Measurements from ENCODE around the gene DCN. TPM values are rescaled to one million over a fixed set of nuclear protein-coding genes. Genes with fewer than 3 reads are reported as not detected.
A peak's percentile ranks its signal among the peaks of the same experiment; 100 is the strongest.

Gene DCN
- total and polyA plus RNA-seq, 8 donors, result 28.9 to 217 (median 51.3) TPM

- FAIRE-seq (no peak), DNase-seq (no peak), ATAC-seq (no peak)
- peaks cover 0 to 5% (median 2%) of the 10 kb centered on the region in 4 donors for H3K27me3 ChIP-seq
- 70 to 84% methylated on average over 3 of the region's 3 CpGs for WGBS, 2 donors
- no peak overlapping the region for H3K4me3 ChIP-seq
- no peak overlapping the region for H3K27ac ChIP-seq
- TF ChIP-seq CTCF (IDR thresholded peaks at IDR 0.05), result no peak
- H3K36me3 ChIP-seq, result no peaks in the 10 kb centered on the region
- no peaks in the 10 kb centered on the region for H3K9me3 ChIP-seq
- H3K4me1 ChIP-seq, result no peaks in the 10 kb centered on the region
- intact Hi-C loops (cut with DNase I), result no loop called here
These were observed 28.5 kb downstream of the DCN start for GRCh38 chr12:91154131-91154530.

- Histone ChIP-seq H3K4me1 (no peaks in the 10 kb centered on the region), H3K9me3 (no peaks in the 10 kb centered on the region), H3K27me3 (peaks cover 0 to under 1% (median 0%) of the 10 kb centered on the region in 4 donors), H3K27ac (no peak overlapping the region), H3K4me3 (no peak overlapping the region), H3K36me3 (no peaks in the 10 kb centered on the region)
- DNase-seq (no peak), ATAC-seq (no peak), FAIRE-seq (no peak)
- intact Hi-C loops (cut with DNase I), result no loop called here
- TF ChIP-seq CTCF (IDR thresholded peaks at IDR 0.05), result no peak
- 66 to 81% methylated on average over 2 of the region's 2 CpGs for WGBS, 2 donors
These were observed 38.6 kb downstream of the DCN start for GRCh38 chr12:91144053-91144452.

GRCh38 chr12:91143206-91143605, 39.4 kb downstream of the DCN start:
- intact Hi-C loops (cut with DNase I), result no loop called here
- no peak for TF ChIP-seq CTCF (IDR thresholded peaks at IDR 0.05)
- DNase-seq (no peak), ATAC-seq (no peak), FAIRE-seq (no peak)
- Histone ChIP-seq H3K9me3 (no peaks in the 10 kb centered on the region), H3K36me3 (no peaks in the 10 kb centered on the region), H3K27ac (no peak overlapping the region), H3K27me3 (no peaks in the 10 kb centered on the region), H3K4me3 (no peak overlapping the region), H3K4me1 (peaks cover 0 to 4% (median 0%) of the 10 kb centered on the region in 3 donors)
- WGBS, 2 donors, result 70 to 75% methylated on average over 3 of the region's 3 CpGs

- Histone ChIP-seq H3K4me3 (no peak overlapping the region), H3K4me1 (peaks cover 0 to 6% (median 0%) of the 10 kb centered on the region in 3 donors), H3K27ac (no peak overlapping the region), H3K9me3 (no peaks in the 10 kb centered on the region), H3K27me3 (no peaks in the 10 kb centered on the region), H3K36me3 (no peaks in the 10 kb centered on the region)
- TF ChIP-seq CTCF (IDR thresholded peaks at IDR 0.05), result no peak
- WGBS, 2 donors, result 53 to 56% methylated on average over 3 of the region's 3 CpGs
- intact Hi-C loops (cut with DNase I), result no loop called here
- ATAC-seq (peak in 2 of 4 donors; percentile 57 to 59), DNase-seq (no peak), FAIRE-seq (no peak)
These were observed 40.4 kb downstream of the DCN start for GRCh38 chr12:91142221-91142631.

- intact Hi-C loops (cut with DNase I), result no loop called here
- H3K27me3 ChIP-seq, result peaks cover 0 to 6% (median 0%) of the 10 kb centered on the region in 4 donors
- H3K27ac ChIP-seq, result no peak overlapping the region
- H3K4me1 ChIP-seq, result peaks cover 0 to 6% (median 0%) of the 10 kb centered on the region in 3 donors
- no peak overlapping the region for H3K4me3 ChIP-seq
- DNase-seq (no peak), FAIRE-seq (no peak), ATAC-seq (peak in 3 of 4 donors; percentile 27 to 53 (median 31))
- no peaks in the 10 kb centered on the region for H3K9me3 ChIP-seq
- no peak for TF ChIP-seq CTCF (IDR thresholded peaks at IDR 0.05)
- H3K36me3 ChIP-seq, result no peaks in the 10 kb centered on the region
- 92 to 96% methylated on average over 1 of the region's 1 CpG for WGBS, 2 donors
These were observed 42.3 kb downstream of the DCN start for GRCh38 chr12:91140026-91140931.
